ENCODE results near the gene GCM1.
"Not testable (repeated sequence)": the region's sequence is repeated elsewhere in the genome, so short reads cannot be mapped to it uniquely, and the experiment has no call there.

GCM1 gene

GRCh38 chr6:53159558-53159957 is 10.9 kb upstream of the GCM1 start:
- peaks cover 4% of the 10 kb centered on the region for H3K4me1 ChIP-seq (ENCODE audit: control insufficient read depth, low read length)
- no peaks in the 10 kb centered on the region for H3K9me2 ChIP-seq (replicated peaks; ENCODE audit: control insufficient read depth, low read length)
- no peaks in the 10 kb centered on the region for H3K27me3 ChIP-seq (ENCODE audit: control insufficient read depth, low read length)
- no peak overlapping the region for H3K4me3 ChIP-seq (ENCODE audit: low read length)
- no peak overlapping the region for H3K27ac ChIP-seq (ENCODE audit: low read depth, low read length)
- H3K36me3 ChIP-seq (ENCODE audit: control insufficient read depth, low read length): no peaks in the 10 kb centered on the region
- H3F3A ChIP-seq (ENCODE audit: control insufficient read depth, insufficient read depth): no peaks in the 10 kb centered on the region
- H3K79me2 ChIP-seq (ENCODE audit: control insufficient read depth, low read length): no peaks in the 10 kb centered on the region
- no peaks in the 10 kb centered on the region for H4K20me1 ChIP-seq (ENCODE audit: control insufficient read depth, insufficient read depth, low read depth, low read length)
- TF ChIP-seq CTCF (IDR thresholded peaks at IDR 0.05; ENCODE audit: low read depth, low read length, poor library complexity, severe bottlenecking) (no peak), EZH2phosphoT487 (IDR thresholded peaks at IDR 0.05; ENCODE audit: borderline replicate concordance, low read length) (no peak)
- H3K4me2 ChIP-seq (ENCODE audit: low read length): no peak overlapping the region
- no peaks in the 10 kb centered on the region for H3K9me3 ChIP-seq (ENCODE audit: control insufficient read depth, insufficient read depth, low read length)

- H3K4me1 ChIP-seq (ENCODE audit: control insufficient read depth, low read length); H3K4me3 ChIP-seq (ENCODE audit: low read length); H3K9me2 ChIP-seq (replicated peaks; ENCODE audit: control insufficient read depth, low read length); H3K79me2 ChIP-seq (ENCODE audit: control insufficient read depth, low read length); H3F3A ChIP-seq (ENCODE audit: control insufficient read depth, insufficient read depth); H4K20me1 ChIP-seq (ENCODE audit: control insufficient read depth, insufficient read depth, low read depth, low read length); H3K27me3 ChIP-seq (ENCODE audit: control insufficient read depth, low read length); H3K4me2 ChIP-seq (ENCODE audit: low read length); H3K36me3 ChIP-seq (ENCODE audit: control insufficient read depth, low read length); H3K9me3 ChIP-seq (ENCODE audit: control insufficient read depth, insufficient read depth, low read length); H3K27ac ChIP-seq (ENCODE audit: low read depth, low read length): not testable (repeated sequence)
Observed at GRCh38 chr6:53158076-53158475, 9.4 kb upstream of the GCM1 start.

GRCh38 chr6:53155279-53155678 is 6.6 kb upstream of the GCM1 start:
- H3K4me2 ChIP-seq (ENCODE audit: low read length); H3K79me2 ChIP-seq (ENCODE audit: control insufficient read depth, low read length); H4K20me1 ChIP-seq (ENCODE audit: control insufficient read depth, insufficient read depth, low read depth, low read length); H3K36me3 ChIP-seq (ENCODE audit: control insufficient read depth, low read length); H3F3A ChIP-seq (ENCODE audit: control insufficient read depth, insufficient read depth); H3K4me3 ChIP-seq (ENCODE audit: low read length); H3K27ac ChIP-seq (ENCODE audit: low read depth, low read length); H3K9me2 ChIP-seq (replicated peaks; ENCODE audit: control insufficient read depth, low read length); H3K27me3 ChIP-seq (ENCODE audit: control insufficient read depth, low read length); H3K4me1 ChIP-seq (ENCODE audit: control insufficient read depth, low read length); H3K9me3 ChIP-seq (ENCODE audit: control insufficient read depth, insufficient read depth, low read length): not testable (repeated sequence)

- no peaks in the 10 kb centered on the region for H3K4me1 ChIP-seq (ENCODE audit: control insufficient read depth, low read length)
- H3K27ac ChIP-seq (ENCODE audit: low read depth, low read length): no peak overlapping the region
- H3K79me2 ChIP-seq (ENCODE audit: control insufficient read depth, low read length): no peaks in the 10 kb centered on the region
- H3K36me3 ChIP-seq (ENCODE audit: control insufficient read depth, low read length): no peaks in the 10 kb centered on the region
- H3K9me3 ChIP-seq (ENCODE audit: control insufficient read depth, insufficient read depth, low read length): no peaks in the 10 kb centered on the region
- TF ChIP-seq EZH2phosphoT487 (IDR thresholded peaks at IDR 0.05; ENCODE audit: borderline replicate concordance, low read length): no peak
- no peak for TF ChIP-seq CTCF (IDR thresholded peaks at IDR 0.05; ENCODE audit: low read depth, low read length, poor library complexity, severe bottlenecking)
- no peaks in the 10 kb centered on the region for H3K27me3 ChIP-seq (ENCODE audit: control insufficient read depth, low read length)
- no peaks in the 10 kb centered on the region for H4K20me1 ChIP-seq (ENCODE audit: control insufficient read depth, insufficient read depth, low read depth, low read length)
- no peak overlapping the region for H3K4me2 ChIP-seq (ENCODE audit: low read length)
- H3K9me2 ChIP-seq (replicated peaks; ENCODE audit: control insufficient read depth, low read length): no peaks in the 10 kb centered on the region
- no peak overlapping the region for H3K4me3 ChIP-seq (ENCODE audit: low read length)
- H3F3A ChIP-seq (ENCODE audit: control insufficient read depth, insufficient read depth): no peaks in the 10 kb centered on the region
Observed at GRCh38 chr6:53154794-53155193, 6.2 kb upstream of the GCM1 start.
